Effector CD8-positive, alpha-beta T cell (primary cell): ENCODE measurements around the gene CAPN7.

Experiments
- DNase-seq: peaks from one replicate; lab custom pipeline; 2025; lab: John Stamatoyannopoulos, UW

The CAPN7 gene

GRCh38 chr3:15276028-15276724, 70.1 kb downstream of the CAPN7 start:
- DNase-seq: no peak

GRCh38 chr3:15277861-15278500, 71.9 kb downstream of the CAPN7 start:
- DNase-seq: no peak

GRCh38 chr3:15279205-15279604, 73.2 kb downstream of the CAPN7 start:
- DNase-seq: no peak

GRCh38 chr3:15279671-15280402, 73.8 kb downstream of the CAPN7 start:
- no peak for DNase-seq

GRCh38 chr3:15280853-15281532, 74.9 kb downstream of the CAPN7 start:
- DNase-seq: no peak

GRCh38 chr3:15281817-15282216, 75.8 kb downstream of the CAPN7 start:
- DNase-seq: no peak

- DNase-seq: no peak
Measured at GRCh38 chr3:15283702-15284101, 77.7 kb downstream of the CAPN7 start.

GRCh38 chr3:15284121-15284889, 78.3 kb downstream of the CAPN7 start:
- DNase-seq: no peak

GRCh38 chr3:15286022-15286421, 80.0 kb downstream of the CAPN7 start:
- DNase-seq: no peak

GRCh38 chr3:15287565-15288330, 81.7 kb downstream of the CAPN7 start:
- no peak for DNase-seq

- DNase-seq: no peak
Measured at GRCh38 chr3:15288331-15289035, 82.4 kb downstream of the CAPN7 start.

- no peak for DNase-seq
Measured at GRCh38 chr3:15289661-15290060, 83.6 kb downstream of the CAPN7 start.

GRCh38 chr3:15290736-15291135, 84.7 kb downstream of the CAPN7 start:
- DNase-seq: no peak

GRCh38 chr3:15291589-15292541, 85.8 kb downstream of the CAPN7 start:
- DNase-seq: peak; percentile 19

- no peak for DNase-seq
Measured at GRCh38 chr3:15292765-15293522, 86.9 kb downstream of the CAPN7 start.

- no peak for DNase-seq
Measured at GRCh38 chr3:15294929-15295328, 88.9 kb downstream of the CAPN7 start.

GRCh38 chr3:15295506-15295905, 89.5 kb downstream of the CAPN7 start:
- DNase-seq: no peak

GRCh38 chr3:15297608-15298350, 91.7 kb downstream of the CAPN7 start:
- no peak for DNase-seq
